ENCODE measurements around the gene NUP37.

NUP37 gene

GRCh38 chr12:102120886-102121285 is 972 bp upstream of the NUP37 start:
- peak overlapping the region; percentile 7 for H3K4me3 ChIP-seq (ENCODE audit: control insufficient read depth, low read depth, low read length)
- no peak for TF ChIP-seq CTCF (IDR thresholded peaks at IDR 0.05; ENCODE audit: control insufficient read depth, insufficient read depth, low read depth, low read length, missing control alignments)
- no peak for DNase-seq (ENCODE audit: low read depth)

DNA sequence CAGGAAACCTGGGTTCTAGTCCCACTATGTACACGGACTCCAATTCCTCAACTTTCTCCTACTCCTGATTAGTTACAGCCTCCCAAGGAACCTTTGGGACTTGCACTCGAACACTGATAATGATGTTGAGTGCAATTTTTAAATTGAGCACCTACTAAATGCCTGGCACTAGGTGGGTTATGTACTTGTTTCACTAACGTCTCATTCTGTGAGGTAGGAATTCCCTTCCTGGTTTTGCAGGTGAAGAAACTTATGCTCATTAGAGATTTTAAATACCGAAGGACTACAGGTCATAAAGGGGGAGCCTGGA is 605 bp upstream of the NUP37 start:
- no peak for TF ChIP-seq CTCF (IDR thresholded peaks at IDR 0.05; ENCODE audit: control insufficient read depth, insufficient read depth, low read depth, low read length, missing control alignments)
- DNase-seq (ENCODE audit: low read depth): no peak
- H3K4me3 ChIP-seq (ENCODE audit: control insufficient read depth, low read depth, low read length): peak overlapping the region; percentile 88

DNA sequence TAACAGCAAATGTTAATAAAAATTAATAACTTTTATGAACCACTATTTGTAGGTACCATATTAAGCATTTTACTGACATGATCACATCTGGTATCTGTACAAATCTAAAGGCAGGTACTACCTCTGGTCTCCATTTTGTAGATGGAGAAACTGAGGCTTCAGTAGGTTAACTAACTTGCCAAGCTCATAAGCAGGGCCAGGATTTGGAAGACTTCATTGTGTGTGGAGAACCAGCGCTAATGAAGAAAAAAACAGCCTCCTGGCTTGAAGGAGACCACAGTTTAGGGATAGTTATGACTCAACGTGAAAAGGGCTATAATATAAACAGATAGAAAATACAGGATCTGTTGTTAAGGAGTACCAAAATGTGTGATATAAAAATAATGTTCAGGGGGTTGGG is 1.0 kb downstream of the NUP37 start:
- TF ChIP-seq CTCF (IDR thresholded peaks at IDR 0.05; ENCODE audit: control insufficient read depth, insufficient read depth, low read depth, low read length, missing control alignments): no peak
- DNase-seq (ENCODE audit: low read depth): no peak
- peak overlapping the region; percentile 88 for H3K4me3 ChIP-seq (ENCODE audit: control insufficient read depth, low read depth, low read length)

DNA sequence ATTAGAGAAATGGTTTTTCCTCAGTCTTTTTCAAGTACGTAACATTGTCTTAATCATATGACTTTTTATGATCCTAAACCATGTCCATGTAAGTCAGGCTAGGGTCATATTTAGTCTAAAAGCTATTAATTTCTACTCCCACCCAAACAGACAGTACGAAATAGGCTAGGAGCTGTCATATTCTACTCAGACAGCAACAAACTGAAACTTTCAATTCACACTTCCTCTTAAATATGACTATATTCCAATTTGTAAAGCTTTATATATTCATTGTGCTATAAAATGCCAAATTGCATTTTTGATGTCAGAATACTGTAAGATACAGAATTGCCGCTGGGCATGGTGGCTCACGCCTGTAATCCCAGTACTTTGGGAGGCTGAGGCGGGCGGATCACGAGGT is 3.5 kb downstream of the NUP37 start:
- no peak for DNase-seq (ENCODE audit: low read depth)
- TF ChIP-seq CTCF (IDR thresholded peaks at IDR 0.05; ENCODE audit: control insufficient read depth, insufficient read depth, low read depth, low read length, missing control alignments): no peak
- no peak overlapping the region for H3K4me3 ChIP-seq (ENCODE audit: control insufficient read depth, low read depth, low read length)

DNA sequence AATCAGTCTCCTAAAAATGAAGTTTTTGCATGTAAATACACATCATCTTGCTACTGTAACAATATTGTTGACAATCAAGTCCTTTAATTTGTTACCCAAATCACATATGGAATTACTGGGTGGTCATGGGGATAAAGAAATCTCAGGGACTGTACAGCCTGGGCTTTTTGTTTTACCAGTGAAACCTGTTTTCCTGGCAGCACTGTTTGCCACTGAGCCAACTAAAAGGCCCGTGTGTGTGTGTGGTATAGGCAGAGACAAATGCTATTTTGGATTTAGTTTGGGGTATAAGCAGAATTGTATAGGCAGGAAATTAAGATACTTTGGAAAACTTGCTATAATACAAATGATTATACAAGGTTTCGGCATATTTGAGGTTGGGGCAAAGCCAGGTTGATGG is 5.7 kb downstream of the NUP37 start:
- no peak overlapping the region for H3K4me3 ChIP-seq (ENCODE audit: control insufficient read depth, low read depth, low read length)
- DNase-seq (ENCODE audit: low read depth): no peak
- no peak for TF ChIP-seq CTCF (IDR thresholded peaks at IDR 0.05; ENCODE audit: control insufficient read depth, insufficient read depth, low read depth, low read length, missing control alignments)

GRCh38 chr12:102110782-102111181 is 9.1 kb downstream of the NUP37 start:
- no peak for TF ChIP-seq CTCF (IDR thresholded peaks at IDR 0.05; ENCODE audit: control insufficient read depth, insufficient read depth, low read depth, low read length, missing control alignments)
- H3K4me3 ChIP-seq (ENCODE audit: control insufficient read depth, low read depth, low read length): no peak overlapping the region
- DNase-seq (ENCODE audit: low read depth): no peak

- TF ChIP-seq CTCF (IDR thresholded peaks at IDR 0.05; ENCODE audit: control insufficient read depth, insufficient read depth, low read depth, low read length, missing control alignments): no peak
- no peak for DNase-seq (ENCODE audit: low read depth)
- H3K4me3 ChIP-seq (ENCODE audit: control insufficient read depth, low read depth, low read length): no peak overlapping the region
Observed at GRCh38 chr12:102107970-102108369, 11.9 kb downstream of the NUP37 start.

Measured in AG09309 (cell line).